NCI-H2107 treated with DMSO at 0.1 percent for 48 hours (cell line): ENCODE results near the gene PSPN.
"Not testable (repeated sequence)": the region's sequence is repeated elsewhere in the genome, so short reads cannot be mapped to it uniquely, and the experiment has no call there.

ENCODE experiments used
- DNase-seq: peaks from one replicate; lab custom pipeline; 2025; ENCODE audit not compliant: unreplicated experiment; lab: John Stamatoyannopoulos, UW

The PSPN gene

DNA sequence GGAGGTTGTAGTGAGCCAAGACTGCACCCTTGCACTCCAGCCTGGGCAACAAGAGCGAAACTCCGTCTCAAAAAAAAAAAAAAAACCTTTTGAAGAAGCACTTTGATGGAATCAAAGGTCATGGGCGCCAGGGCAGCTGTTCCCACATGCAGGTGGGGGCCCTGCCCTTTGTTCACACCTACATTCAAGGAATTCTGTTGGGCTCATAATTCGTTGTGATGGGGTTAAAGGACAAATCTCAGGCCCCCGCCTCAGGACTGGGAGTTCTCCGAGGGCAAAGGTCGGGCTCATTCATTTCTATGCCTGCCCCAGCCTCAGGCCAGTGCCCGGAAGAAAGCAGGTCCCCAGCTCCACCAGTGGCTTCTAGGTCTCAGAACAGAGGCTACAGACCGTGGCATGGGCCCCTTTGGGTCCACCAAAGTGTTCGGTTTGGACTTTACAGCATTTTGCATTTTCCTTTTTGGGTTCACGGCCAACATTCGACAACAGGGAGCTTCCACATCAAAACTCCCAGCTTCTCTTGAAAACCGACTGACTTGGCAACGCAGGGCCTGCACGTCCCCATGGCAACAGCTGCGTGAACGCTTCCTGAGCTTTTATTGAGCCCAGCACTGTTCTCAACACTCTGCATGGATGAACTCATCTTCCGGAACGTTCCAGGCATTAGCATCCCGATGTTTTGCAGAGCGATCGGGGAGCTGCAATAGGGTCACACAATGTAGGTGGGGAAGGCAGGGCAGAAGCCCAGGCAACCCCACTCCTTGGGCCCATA lies 27.3 kb upstream of the PSPN start:
- no peak for DNase-seq

DNA sequence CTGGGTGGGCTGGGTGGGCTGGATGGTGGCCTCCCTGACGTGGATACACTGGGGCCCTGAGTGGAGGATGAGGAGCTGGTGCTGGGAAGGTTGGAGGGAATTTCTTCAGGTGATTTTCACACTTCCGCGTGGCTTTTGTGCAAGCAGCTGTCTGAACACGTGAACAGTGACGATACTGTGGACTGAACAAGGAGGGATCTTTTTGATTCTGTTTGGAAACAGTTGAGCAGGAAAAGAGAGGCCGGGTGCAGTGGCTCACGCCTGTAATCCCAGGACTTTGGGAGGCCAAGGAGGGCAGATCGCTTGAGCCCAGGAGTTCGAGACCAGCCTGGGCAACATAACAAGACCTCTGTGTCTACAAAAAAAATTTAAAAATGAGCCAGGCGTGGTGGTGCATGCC lies 26.3 kb upstream of the PSPN start:
- no peak for DNase-seq

DNA sequence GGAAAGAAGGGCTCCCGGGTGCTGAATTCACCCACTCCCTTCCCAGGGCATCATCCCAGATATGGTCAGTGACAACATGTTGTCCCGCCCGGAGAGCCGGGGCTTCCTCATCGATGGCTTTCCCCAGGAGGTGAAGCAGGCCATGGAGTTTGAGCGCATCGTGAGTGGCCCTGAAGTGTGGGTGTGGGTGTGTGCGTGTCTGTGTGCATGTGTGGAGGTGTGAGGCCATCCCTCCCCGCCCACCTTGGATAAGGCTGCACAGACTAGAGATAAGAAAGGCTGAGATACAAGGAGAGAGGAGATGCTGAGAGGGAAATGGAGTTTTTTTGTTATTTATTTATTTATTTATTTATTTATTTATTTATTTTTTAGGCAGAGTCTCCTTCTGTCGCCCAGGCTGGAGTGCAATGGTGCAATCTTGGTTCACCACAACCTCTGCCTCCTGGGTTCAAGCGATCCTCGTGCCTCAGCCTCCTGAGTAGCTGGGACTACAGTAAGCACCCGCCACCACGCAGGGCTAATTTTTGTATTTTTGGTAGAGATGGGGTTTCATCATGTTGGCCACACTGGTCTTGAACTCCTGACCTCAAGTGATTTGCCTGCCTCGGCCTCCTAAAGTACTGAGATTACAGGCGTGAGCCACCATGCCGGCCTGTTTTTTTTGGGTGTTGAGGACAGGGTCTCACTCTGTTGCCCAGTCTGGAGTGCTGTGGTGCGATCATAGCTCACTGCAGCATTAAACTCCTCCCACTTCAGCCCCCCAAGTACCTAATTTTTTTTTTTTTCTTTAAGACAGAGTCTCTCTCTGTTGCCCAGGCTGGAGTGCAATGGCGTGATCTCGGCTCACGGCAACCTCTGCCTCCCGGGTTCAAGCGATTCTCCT lies 24.6 kb upstream of the PSPN start:
- DNase-seq: not testable (repeated sequence)

DNA sequence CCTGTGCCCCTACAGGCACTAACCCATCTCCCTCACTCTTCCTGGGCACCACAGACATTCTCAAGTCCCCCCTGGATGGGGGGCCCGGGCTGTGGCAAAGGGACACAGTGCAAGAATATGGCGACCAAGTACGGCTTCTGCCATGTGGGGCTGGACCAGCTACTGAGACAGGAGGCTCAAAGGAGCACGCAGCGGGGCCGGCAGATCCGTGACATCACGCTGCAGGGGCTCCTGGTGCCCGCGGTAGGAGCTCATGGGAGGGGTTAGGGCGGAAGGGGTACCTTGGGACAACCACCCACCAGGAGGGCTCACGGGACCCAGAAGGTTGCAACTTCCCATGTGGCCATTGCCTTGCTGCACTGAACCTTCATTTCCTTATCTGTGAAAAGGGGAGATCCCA lies 20.6 kb upstream of the PSPN start:
- no peak for DNase-seq

DNA sequence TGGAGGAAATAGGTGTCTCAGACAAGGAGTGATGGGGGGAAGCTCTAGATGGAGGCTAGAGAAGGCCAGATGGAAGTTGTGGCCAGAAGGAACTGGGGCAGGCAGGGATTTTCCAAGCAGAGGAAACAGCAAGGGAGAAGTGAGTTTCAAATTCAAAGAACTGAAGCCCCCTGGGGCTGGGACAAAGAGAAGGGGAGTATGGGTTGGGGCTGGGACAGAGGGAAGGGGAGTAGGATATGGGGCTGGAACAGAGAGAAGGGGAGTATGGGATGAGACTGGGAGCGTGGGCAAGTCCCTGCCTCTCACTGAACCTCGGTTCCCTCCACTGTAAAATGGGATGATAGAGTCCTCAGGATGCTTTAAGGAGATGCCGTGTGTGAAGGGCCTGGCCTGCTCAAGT lies 19.1 kb upstream of the PSPN start:
- no peak for DNase-seq

DNA sequence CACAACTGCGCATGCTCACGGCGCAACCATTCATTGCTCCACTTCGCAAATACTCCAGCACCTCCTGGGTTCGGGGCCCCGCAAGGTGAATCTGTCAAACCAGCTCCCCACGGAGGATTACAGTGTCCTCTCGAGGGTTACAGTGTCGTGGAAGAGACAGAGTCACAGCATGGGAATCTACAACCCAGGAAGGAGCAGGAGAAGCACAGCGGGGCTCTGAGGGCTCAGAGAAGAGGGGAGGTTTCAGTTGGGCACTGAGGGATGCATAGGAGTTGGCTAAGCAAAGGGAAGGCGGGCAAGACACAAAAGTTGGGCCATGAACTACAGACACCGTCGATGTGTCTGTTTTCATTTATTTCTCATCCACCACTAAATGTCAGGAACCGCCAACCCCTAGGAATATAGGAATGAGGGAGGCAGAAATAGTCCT lies 18.3 kb upstream of the PSPN start:
- no peak for DNase-seq

DNA sequence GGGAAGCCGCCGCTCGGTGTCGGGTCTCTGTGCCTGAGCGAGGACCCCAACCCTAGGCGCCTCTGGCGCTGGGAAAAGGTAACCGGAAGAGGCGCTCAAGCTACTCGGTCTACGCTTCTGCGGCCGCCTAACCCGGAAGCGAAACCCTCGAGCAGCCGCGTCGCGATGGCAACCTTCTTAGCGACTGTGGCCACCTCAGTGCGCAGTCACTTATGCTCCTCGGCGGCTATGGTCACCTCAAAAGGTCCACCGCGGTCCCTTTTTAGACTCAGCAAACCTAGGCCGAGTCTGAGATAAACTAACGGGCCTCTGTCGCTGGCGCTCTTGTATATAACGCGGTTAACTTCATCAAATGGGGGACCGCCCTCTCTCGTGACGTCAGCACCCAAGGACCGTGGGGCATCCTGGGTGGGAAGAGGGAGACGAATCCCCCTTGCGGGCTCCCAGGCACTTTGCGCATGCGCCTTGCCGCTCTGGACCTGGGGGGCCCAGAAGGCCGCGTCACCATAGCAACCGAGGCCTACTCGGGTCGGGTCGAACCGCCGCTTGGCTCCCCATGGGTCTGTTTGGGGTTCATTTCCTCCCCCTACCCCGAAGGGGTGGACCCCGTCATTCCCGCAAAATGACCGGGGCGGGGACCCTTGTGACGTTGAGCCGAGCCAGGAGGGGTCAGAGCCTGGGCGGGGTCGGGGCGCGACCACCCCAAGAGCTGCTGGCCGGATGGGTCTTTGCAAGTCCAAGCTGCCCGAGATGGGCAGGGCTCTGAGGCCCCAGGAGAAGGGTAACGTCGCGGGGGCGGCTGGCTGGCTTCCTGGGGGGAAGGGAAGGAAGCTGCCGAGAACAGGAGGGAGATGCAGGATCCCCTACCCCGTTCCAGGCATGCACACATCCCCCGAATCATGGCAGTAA lies 17.6 kb upstream of the PSPN start, which contains the start of gene GTF2F1:
TSS of gene GTF2F1 (minus strand) at position 91 of the 909 bp plus-strand sequence. CDS start 169 bp downstream, outside the sequence.
- DNase-seq: peak; percentile 71

DNA sequence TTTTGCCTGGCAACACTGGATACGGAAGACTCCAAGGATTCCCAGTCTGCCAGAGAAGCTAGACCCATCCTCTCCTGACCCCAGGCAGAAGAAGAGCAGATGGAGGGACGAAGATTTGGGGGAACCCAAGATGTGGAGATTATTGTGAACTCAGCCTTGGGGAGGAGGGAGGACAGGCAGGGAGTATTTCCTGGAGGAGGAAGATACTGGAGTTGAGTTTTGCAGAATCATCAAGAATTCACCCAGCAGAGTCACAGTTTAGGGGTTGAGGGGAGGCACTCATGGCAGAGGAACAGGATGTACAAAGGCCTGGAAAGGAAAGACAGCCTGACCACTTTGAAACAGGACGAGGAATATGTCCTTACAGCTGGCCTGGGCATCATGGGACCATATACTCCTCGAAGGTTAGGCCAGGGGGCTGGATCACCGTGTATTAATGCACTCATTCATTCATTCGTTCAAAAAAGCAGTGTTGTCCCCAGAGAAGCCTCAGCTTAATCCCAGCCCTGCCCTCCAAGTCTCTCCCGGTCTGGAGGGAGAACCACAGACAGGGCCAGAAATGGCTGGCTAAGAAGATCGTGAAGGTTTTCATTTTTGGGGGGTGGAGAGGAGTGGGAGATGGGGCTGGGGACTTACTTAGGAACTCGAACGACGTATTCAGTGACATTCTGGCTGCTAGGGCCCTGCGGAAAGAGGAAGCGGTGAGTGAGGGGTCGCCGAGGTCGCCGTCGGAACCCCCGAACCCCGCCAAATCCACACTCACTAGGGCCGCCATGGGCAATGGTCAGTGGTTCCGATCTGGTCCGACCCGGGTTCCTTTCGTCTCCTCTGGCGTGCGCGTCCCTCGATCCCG lies 16.7 kb upstream of the PSPN start:
- no peak for DNase-seq

DNA sequence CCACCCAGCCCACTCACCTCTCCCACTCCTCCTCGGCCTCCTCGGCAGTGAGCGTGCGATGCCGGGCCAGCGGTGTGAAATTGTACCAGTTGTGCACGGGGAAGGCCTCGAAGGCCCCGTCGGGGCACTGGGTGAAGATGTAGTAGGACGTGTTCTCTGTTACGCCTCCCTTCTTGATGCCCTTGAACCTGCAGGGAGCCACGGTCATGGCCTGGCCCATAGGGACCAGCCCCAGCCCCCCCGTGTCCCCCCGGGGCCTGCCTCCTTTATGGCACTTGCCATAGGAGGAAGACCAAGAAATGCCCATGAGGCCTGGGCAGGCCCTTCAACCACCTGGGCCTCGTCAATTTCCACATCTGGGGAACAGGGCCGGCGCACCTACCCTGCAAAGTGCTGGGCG lies 11.6 kb upstream of the PSPN start:
- no peak for DNase-seq

DNA sequence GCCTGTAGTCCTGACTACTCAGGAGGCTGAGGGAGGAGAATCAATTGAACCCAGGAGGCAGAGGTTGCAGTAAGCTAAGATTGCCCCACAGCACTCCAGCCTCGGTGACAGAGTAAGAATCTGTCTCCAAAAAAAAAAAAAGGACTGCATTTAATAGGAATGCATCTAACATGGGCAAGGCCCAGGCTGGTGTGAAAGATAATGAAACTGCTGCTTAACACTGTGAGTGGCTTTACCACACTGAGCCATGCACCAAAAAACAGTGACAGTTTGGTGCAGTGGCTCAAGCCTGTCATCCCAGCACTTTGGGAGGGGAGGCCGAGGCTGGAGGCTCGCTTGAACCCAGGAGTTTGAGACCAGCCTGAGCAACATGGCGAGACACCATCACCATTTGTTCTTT lies 8.6 kb upstream of the PSPN start:
- DNase-seq: no peak

DNA sequence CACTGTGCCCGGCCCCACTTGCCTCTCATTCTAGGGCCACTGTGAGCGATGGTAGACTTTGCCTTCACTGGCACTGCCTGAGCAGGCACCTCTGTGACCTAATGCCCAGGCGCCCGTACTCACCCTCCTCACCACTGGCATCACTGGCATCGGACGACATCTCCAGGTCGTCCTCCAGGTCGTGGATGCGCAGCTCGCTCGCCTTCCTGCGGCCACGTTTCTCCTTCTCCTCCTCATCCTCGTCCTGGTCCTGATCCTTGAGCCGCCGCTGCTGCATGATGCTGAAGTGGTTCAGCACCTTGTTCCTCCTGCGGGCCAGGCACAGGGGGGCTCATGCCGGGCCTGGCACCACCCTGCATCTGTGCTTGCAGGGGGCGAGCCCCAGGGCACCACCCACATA lies 7.5 kb upstream of the PSPN start:
- no peak for DNase-seq

DNA sequence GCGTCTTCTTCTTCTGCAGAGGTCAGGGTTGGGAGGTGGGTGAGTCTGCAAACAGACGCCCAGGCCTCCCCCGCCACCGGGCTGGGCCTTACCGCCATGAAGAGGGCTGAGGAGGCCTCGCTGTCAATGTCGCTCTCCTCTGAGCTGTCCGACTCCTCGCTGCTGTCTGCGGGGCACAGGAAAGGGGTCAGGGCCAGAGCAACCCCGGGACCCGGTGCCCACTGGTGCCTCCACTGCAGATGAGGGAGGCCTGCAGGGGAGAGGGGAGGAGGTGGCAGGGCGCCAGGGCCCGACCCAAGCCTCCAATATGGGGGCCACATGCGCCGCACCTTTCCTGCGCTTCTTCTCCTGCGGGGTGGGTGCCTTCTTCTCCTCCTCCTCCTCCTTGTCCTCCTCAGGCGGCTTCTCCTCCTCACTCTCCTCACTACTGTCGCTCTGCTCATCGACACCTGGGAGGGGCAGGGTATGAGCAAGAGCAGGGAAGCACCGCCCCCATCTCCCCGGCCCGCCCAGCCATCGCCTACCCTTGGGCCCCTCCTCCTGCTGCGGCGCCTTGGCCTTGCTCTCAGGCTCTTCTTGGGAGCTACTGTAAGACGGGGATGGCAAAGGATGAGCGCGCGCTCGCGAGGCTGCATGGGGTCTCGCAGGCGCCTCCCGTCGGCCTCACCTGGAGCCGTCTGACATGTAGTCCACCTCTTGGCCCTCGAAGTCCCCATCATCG lies 5.5 kb upstream of the PSPN start:
- no peak for DNase-seq

DNA sequence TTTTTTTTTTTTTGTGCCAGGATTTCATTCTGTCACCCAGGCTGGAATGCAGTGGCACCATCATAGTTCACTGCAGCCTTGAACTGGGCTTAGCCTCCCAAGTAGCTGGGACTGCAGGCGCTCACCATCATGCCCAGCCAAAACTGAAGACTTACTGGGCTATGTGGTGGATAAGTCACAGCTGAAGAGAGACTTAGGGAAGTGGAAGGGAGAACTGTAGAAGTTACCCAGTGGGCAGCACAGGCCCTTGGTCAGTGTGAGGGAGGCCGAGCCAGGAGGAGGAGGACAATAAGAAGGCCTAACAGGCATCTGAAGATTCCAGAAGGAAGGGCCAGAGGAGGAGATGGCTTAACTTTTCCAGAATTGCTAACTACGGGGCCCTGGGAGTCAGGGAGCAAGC lies 4.0 kb upstream of the PSPN start:
- DNase-seq: no peak

DNA sequence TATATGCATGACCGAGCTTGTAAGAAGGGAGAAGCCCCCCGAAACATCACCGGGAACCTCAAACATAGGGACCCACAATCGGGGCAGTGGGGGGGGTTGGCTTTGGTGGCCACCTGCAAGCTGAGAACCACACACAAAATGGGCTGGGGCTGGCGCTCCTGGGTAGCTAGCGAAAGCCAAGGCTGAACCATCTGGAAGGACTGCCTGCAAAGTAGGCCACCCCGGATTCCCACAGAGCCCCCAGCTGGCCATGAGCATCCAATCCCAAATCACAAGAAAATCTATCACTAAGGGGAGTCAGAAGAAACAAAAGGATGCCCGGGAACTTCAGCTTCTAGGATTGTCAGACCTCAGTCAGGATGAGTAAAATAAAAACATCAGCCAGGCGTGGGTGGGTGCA lies 2.8 kb upstream of the PSPN start:
- no peak for DNase-seq

DNA sequence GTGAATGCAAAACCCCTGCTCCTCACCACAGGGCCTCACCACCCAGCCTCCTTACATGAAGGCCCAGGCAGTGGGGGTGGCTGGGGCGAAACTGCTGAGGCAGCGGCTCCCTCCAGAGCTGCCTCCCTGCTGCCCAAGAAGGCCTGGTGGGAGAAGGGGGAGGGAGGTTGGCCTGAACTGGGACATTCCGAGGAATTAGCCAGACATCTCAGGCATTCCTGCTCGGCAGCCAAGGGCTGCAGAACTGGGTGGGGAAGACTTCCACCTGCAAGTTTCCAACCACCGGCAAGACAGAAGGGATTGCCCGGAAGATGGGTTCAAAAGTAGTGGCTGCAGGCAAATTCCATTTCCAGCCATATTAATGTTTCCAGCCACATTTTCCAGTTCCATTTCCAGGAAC lies 2.3 kb upstream of the PSPN start:
- no peak for DNase-seq

DNA sequence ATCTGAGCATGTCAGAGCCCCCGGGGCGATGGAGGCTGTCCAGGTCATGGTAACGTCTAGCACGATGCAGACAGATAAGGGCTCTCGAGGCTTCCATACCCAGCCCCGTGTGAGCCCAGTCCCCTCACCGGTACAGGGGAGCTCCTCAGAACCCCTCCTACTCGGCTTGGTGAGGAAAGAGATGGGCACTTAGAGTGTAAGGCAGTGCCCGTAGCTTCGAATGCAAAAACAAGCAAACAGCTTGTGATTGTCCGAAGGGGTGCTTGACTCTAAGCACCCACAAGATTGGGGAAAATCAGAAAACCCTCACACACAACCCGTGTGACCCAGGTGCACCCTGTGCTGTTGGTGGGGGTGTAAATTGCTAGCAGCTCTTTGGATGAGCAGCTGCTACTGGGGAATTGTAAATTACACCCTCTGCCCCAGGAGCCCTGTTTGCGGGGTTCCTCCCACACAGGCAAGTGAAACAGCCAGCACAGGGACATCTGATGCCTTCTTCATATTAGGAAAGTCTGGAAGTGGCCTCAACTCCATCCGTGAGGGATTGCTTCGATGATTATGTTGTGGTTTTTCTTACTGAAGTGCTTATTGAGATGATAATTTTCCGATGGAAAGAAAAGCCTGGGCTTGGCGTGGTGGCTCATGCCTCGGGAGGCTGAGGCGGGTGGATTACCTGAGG lies 918 bp upstream of the PSPN start:
- DNase-seq: peak; percentile 80

DNA sequence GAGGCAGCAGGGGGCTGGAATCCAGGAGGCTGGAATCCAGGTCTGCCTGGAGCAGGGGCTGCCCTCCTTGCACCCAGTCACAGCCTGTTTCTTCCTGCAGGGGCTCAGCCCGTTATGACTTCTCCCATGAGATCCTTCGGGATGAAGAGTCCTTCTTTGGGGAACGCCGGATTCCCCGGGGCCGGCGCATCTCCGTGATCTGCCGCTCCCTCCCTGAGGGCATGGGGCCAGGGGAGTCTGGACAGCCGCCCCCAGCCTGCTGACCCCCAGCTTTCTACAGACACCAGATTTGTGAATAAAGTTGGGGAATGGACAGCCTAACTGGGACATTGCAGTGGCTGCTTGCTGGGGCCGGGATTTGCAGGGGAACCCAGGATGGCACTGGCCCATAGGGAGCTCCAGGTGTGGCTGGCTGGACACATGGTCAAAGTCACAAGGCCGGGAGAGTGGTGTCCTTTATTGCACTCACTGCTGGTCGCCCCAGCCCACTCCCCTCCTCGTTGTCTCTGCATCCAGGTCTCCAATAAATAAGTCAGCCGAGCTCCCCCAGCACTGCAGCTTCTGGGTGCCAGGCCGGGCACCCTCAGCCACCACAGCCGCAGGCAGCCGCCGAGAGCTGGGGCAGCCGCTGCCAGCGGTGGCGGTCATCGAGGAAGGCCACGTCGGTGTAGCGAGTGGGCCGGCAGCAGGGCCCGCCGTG lies 872 bp downstream of the PSPN start:
- no peak for DNase-seq

DNA sequence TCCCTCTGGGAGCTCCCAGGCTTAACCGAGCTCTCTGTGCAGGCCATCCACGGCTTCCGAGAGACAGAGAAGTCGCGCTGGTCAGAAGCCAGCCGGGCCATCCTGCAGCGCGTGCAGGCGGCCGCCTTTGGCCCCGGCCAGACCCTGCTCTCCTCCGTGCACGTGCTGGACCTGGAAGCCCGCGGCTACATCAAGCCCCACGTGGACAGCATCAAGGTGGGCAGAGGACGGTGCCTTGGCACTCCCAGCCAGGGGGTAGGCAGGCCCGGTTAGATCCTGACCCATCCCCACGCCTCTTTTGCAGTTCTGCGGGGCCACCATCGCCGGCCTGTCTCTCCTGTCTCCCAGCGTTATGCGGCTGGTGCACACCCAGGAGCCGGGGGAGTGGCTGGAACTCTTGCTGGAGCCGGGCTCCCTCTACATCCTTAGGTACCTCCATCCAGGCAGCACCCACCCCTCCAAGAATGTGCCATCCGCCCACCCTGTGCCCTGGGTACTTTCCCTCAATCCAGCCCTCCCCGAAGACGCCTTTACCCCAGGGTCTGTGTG lies 1.5 kb downstream of the PSPN start:
- no peak for DNase-seq
